HuH-7 (cell line): Measurements from ENCODE around the gene ZNF335.
"Not testable (repeated sequence)": the region's sequence is repeated elsewhere in the genome, so short reads cannot be mapped to it uniquely, and the experiment has no call there.

Source experiments
- DNase-seq: peaks from one replicate; pipeline ENCODE4 v3.0.0; 2011; ENCODE audit warnings: low spot score

Gene ZNF335

GRCh38 chr20:45910670-45911485 lies 61.1 kb downstream of the ZNF335 start:
- DNase-seq, result peak; percentile 93

DNA sequence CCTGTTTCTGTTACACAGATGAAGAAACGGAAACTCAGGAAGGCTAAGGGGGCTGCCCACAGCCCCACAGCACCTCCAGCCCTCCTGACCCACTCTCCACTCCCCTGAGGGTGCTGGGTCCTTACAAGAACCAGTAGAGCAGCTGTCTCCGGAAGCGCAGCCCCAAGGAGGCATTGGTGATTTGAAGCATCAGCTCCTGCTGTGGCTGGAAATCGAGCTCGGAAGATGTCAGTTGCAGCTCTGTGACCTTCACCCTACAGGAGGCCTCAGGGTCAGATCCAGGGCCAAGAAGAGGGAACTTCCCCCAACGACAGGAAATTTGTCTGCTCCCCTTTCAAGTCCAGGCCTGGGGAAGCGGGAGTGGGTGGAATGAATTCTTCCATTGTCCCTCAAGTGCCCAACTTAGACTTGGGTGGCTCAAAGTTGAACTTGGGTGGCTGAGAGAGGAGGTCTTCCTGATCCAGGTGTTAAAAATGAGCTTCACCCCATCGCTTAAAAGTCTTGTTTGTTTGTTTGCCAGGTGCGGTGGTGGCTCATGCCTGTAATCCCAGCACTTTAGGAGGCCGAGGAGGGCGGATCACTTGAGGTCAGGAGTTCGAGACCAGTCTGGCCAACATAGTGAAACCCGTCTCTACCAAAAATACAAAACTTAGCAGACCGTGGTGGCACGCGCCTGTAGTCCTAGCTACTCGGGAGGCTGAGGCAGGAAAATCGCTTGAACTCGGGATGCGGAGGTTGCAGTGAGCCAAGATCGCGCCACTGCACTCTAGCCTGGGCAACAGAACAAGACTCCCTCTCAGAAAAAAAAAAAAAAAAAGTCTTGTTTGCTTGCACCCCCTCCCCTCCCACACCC lies 62.0 kb downstream of the ZNF335 start:
- DNase-seq, result no peak

DNA sequence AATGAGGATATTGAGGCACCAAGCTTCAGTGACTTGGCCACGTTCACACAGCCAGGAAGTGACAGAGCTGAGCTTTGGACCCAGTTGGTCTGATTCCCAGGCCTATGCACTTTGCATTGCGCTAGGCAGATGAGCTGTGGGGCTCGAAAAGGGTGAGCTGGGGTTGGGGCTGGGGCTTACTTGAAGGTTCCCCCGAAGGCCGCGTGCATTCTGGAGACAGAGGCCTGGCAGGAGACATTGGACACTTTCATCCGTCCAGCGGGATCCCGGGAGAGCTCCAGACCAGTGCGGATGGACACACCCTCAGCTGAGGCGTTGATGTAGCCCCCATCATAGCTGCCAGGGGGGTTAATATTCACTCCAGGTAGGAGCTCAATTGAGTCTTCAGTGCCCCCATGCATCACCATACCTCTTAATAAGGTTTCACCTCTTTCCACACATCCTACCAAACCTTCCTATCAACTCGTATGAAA lies 62.6 kb downstream of the ZNF335 start:
- no peak for DNase-seq

DNA sequence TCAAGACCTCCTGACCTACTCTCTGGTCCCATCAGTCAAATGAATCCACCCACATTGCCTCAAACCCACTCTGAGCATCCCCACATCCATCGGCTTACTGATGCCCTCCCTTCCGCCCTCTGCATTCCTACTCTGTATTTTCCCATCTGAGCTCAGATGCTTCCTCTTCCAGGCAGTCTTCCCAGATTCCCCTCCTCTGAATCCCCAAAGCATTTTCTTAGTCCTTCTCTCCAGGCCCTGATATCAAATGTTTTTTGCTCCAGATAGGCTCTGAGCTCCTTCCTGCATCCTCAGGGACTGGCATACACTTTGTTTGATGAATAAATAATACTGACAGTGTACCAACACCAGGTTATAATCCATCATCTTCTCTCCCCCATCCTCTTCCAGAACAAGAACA lies 63.9 kb downstream of the ZNF335 start:
- no peak for DNase-seq

- DNase-seq, result no peak
Observed at GRCh38 chr20:45907219-45907948, 64.6 kb downstream of the ZNF335 start.

DNA sequence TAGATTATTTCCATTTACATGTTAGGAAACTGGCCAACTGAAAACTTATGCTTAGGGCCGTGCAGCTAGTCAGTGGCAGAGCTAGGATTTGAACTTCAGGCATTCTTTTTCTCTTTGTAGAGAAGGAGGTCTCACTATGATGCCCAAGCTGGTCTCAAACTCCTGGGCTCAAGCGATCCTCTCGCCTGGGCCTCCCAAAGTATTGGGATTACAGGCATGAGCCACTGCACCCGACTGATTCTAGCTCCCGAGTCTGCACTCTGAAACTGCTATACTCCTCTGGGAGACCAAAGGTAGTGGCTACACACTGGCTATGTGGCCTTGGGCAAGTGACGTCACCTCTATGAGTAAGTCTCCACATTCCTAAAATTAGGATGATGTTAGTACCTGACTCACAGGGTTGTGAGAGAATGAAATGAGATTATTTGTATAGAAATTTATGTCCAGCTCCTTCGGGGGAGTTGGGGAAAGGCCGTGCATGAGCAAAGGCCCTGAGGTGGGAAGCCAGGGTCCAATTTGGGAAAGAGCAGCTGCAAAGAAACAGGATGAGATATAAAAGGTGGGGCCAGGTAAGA lies 66.4 kb downstream of the ZNF335 start:
- DNase-seq, result no peak

DNA sequence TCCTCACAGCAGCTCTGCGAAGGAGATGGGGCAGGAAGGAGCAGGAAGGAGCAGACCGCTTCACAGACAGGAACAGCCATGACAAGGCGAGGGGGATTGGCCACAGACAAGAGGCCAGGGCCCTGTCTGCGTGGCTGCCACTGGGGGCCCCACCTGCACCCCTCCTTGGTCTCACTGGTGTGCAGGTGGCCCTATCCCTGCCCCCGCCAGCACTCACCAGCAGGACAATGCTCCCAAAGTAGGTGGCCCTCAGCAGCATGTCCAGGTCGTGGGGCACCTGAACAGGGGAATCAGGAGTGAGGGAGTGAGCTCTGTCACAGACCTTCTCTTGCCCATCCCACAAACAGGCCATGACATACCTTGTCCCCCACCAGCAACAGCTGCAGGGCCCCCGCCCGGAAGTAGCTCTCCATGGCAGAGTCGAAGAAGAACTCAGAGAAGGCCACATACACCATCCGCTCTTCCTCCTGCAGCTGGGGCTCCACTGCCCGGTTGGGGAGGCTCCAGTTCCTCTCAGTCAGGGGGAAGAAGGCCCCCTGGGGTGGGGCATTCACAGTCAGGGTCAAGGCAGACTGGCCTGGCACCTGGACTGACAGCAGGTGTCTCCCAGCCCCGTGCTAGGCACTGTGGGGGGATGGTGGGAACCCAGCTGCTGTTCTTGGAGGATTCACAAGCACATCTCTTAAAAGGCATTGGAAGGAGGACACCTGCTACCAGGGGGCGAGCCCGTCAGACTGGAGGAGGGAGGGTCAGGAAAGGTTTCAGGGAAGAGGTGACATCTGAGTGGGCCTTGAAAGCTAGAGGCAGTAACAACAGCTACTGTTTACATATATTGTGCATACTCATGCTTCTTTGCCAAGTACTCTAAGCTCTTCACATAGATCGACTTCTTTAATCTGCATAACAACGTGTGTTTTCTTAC lies 67.2 kb downstream of the ZNF335 start:
- DNase-seq, result no peak

DNA sequence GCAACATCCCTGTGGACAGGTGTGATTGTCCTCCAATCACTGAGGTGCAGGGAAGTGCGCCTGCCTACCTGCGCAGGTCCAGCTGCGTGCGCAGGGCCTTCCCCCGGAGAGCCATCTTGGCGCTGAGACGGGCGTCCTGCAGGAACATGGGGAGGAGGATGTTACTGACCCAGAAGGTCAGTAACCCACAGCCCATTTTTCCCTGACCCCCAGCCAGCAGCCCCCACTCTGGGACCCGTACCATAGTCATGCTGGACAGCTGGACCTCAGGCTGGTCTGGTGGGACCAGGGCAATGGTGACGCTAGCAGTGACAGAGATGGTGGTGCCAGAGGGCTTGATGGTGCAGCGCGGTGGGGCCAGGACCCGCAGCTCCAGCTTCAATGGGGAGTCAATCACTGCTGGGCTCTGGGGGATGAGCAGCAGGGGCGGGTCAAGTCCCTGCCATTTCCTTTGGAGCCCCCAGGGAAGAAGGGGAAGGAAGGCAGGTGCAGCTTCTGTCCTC lies 69.8 kb downstream of the ZNF335 start:
- DNase-seq, result no peak

- not testable (repeated sequence) for DNase-seq
Observed at GRCh38 chr20:45901332-45901731, 70.7 kb downstream of the ZNF335 start.

GRCh38 chr20:45899046-45899835 lies 72.8 kb downstream of the ZNF335 start:
- DNase-seq, result no peak
